ENCODE measurements around the gene SCARF1.
"Not testable (repeated sequence)": the region's sequence is repeated elsewhere in the genome, so short reads cannot be mapped to it uniquely, and the experiment has no call there.

The SCARF1 gene

GRCh38 chr17:1653735-1654134 is 8.2 kb upstream of the SCARF1 start:
- H3K4me3 ChIP-seq (ENCODE audit: low read depth, low read length) = no peak overlapping the region
- CTCF ChIA-PET = interaction anchor here (9.1 kb wide), 1 partner anchor 16 kb away, joined by 92 read pairs; no protein-coding TSS in a partner anchor
- no peak for DNase-seq (ENCODE audit: low read depth, low spot score)
- POLR2A ChIA-PET = no interaction called here
- TF ChIP-seq CTCF (IDR thresholded peaks at IDR 0.05; ENCODE audit: insufficient read depth, low read length, missing control alignments) = no peak

- DNase-seq (ENCODE audit: low read depth, low spot score); H3K4me3 ChIP-seq (ENCODE audit: low read depth, low read length); POLR2A ChIA-PET: not testable (repeated sequence)
- CTCF ChIA-PET = interaction anchor here (9.1 kb wide), 1 partner anchor 17 kb away, joined by 92 read pairs; no protein-coding TSS in a partner anchor
These were observed 7.3 kb upstream of the SCARF1 start for GRCh38 chr17:1652794-1653193.

- DNase-seq (ENCODE audit: low read depth, low spot score) = no peak
- ChIA-PET CTCF (interaction anchor here (0.8 to 9.1 kb wide), 3 partner anchors 9 to 136 kb away, joined by 3 to 102 read pairs (median 92); no protein-coding TSS in a partner anchor), POLR2A (interaction anchor here (0.7 kb wide), 1 partner anchor 11 kb away, joined by 3 read pairs; no protein-coding TSS in a partner anchor)
- TF ChIP-seq CTCF (IDR thresholded peaks at IDR 0.05; ENCODE audit: insufficient read depth, low read length, missing control alignments) = no peak
- H3K4me3 ChIP-seq (ENCODE audit: low read depth, low read length) = no peak overlapping the region
These were observed 6.0 kb upstream of the SCARF1 start for GRCh38 chr17:1651559-1651844.

GRCh38 chr17:1650731-1651558 is 5.4 kb upstream of the SCARF1 start:
- DNase-seq (ENCODE audit: low read depth, low spot score) = no peak
- POLR2A ChIA-PET = interaction anchor here (0.5 to 0.7 kb wide), 2 partner anchors 11 to 43 kb away, joined by 3 read pairs; no protein-coding TSS in a partner anchor

GRCh38 chr17:1649844-1650501 is 4.4 kb upstream of the SCARF1 start, which contains the start of gene RILP:
RILP (minus strand) TSS chr17:1649866; CDS start chr17:1649804, 62 bp downstream.
- ChIA-PET POLR2A (interaction anchor here (0.5 to 2.0 kb wide), 5 partner anchors 10 to 67 kb away, joined by 3 to 8 read pairs (median 4); partner anchors contain the start of gene PRPF8), CTCF (interaction anchor here (0.8 to 9.1 kb wide), 17 partner anchors 10 to 391 kb away, joined by 3 to 102 read pairs (median 12); partner anchors contain the start of gene SLC43A2)
- DNase-seq (ENCODE audit: low read depth, low spot score) = no peak
- no peak for TF ChIP-seq CTCF (IDR thresholded peaks at IDR 0.05; ENCODE audit: insufficient read depth, low read length, missing control alignments)
- H3K4me3 ChIP-seq (ENCODE audit: low read depth, low read length) = peak within 1 kb of the TSS; percentile 66

More at GRCh38 chr17:1650731-1651558, 5.4 kb upstream of the SCARF1 start:
- CTCF ChIA-PET = interaction anchor here (0.8 to 9.1 kb wide), 8 partner anchors 9 to 135 kb away, joined by 3 to 102 read pairs (median 12); no protein-coding TSS in a partner anchor
- no peak for TF ChIP-seq CTCF (IDR thresholded peaks at IDR 0.05; ENCODE audit: insufficient read depth, low read length, missing control alignments)
- no peak overlapping the region for H3K4me3 ChIP-seq (ENCODE audit: low read depth, low read length)

- peak overlapping the region; percentile 66 for H3K4me3 ChIP-seq (ENCODE audit: low read depth, low read length)
- CTCF ChIA-PET = interaction anchor here (0.7 to 9.1 kb wide), 35 partner anchors 10 to 394 kb away, joined by 3 to 102 read pairs (median 5); partner anchors contain the start of genes SLC43A2 and TRARG1
- TF ChIP-seq CTCF (IDR thresholded peaks at IDR 0.05; ENCODE audit: insufficient read depth, low read length, missing control alignments) = peak; percentile 97
- peak; percentile 67 for DNase-seq (ENCODE audit: low read depth, low spot score)
- POLR2A ChIA-PET = interaction anchor here (0.6 to 2.0 kb wide), 4 partner anchors 11 to 68 kb away, joined by 4 to 8 read pairs (median 5); partner anchors contain the start of gene PRPF8
These were observed 3.7 kb upstream of the SCARF1 start for GRCh38 chr17:1648963-1649843.
